Body of pancreas (tissue), 4 donors: ENCODE measurements around the gene COLEC11.
"Not testable (repeated sequence)": the region's sequence is repeated elsewhere in the genome, so short reads cannot be mapped to it uniquely, and the experiment has no call there.

Experiments
- CTCF ChIP-seq, 7 experiments: fragments of 450-650 bp in 4 of 7; fragments of 200-600 bp in 3 of 7; sonication (generic) in 3 of 7; IDR thresholded peaks; one replicate each; pipeline ENCODE4 v1.5.1; 2016 to 2019; ENCODE audit warnings: antibody characterized with exemption in 7 of 7
- POLR2A ChIP-seq, 3 donors: fragments of 450-650 bp; IDR thresholded peaks; one replicate each; pipeline ENCODE4 v1.6.1; 2016; ENCODE audit warnings: antibody characterized with exemption in 3 of 3, mild to moderate bottlenecking in 2 of 3

GRCh38 chr2:3576263-3576630 lies 18.7 kb upstream of the COLEC11 start:
- TF ChIP-seq CTCF, POLR2A (IDR thresholded peaks at IDR 0.05): not testable (repeated sequence)
